Measurements from ENCODE around the gene ZNF8.

GRCh38 chr19:58261600-58261967 lies 17.2 kb upstream of the ZNF8 start:
- TF ChIP-seq, protein P1, sequence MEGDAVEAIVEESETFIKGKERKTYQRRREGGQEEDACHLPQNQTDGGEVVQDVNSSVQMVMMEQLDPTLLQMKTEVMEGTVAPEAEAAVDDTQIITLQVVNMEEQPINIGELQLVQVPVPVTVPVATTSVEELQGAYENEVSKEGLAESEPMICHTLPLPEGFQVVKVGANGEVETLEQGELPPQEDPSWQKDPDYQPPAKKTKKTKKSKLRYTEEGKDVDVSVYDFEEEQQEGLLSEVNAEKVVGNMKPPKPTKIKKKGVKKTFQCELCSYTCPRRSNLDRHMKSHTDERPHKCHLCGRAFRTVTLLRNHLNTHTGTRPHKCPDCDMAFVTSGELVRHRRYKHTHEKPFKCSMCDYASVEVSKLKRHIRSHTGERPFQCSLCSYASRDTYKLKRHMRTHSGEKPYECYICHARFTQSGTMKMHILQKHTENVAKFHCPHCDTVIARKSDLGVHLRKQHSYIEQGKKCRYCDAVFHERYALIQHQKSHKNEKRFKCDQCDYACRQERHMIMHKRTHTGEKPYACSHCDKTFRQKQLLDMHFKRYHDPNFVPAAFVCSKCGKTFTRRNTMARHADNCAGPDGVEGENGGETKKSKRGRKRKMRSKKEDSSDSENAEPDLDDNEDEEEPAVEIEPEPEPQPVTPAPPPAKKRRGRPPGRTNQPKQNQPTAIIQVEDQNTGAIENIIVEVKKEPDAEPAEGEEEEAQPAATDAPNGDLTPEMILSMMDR (IDR thresholded peaks at IDR 0.05; ENCODE audit: low read length) = no peak
- no peak for TF ChIP-seq EZH2 (IDR thresholded peaks at IDR 0.05; ENCODE audit: borderline replicate concordance, low read length)

Measured in OCI-LY1 (cell line).